ENCODE results near the gene PEX16.
A peak's percentile ranks its signal among the peaks of the same experiment; 100 is the strongest.
"Not testable (repeated sequence)": the region's sequence is repeated elsewhere in the genome, so short reads cannot be mapped to it uniquely, and the experiment has no call there.

PEX16 gene

GRCh38 chr11:45900916-45901617 is 16.6 kb downstream of the PEX16 start:
- Mint-ChIP-seq H3K36me3 (ENCODE audit: low read depth) (no peaks in the 10 kb centered on the region), H3K4me1 (ENCODE audit: low read depth) (no peaks in the 10 kb centered on the region), H3K4me3 (no peak overlapping the region), H3K9me3 (no peaks in the 10 kb centered on the region), H3K27me3 (peaks cover 10% of the 10 kb centered on the region), H3K27ac (no peak overlapping the region)

- not testable (repeated sequence) for H3K4me1 Mint-ChIP-seq (ENCODE audit: low read depth); H3K9me3 Mint-ChIP-seq; H3K36me3 Mint-ChIP-seq (ENCODE audit: low read depth)
- Mint-ChIP-seq H3K27ac (peak overlapping the region; percentile 28), H3K27me3 (peaks cover 10% of the 10 kb centered on the region), H3K4me3 (peak overlapping the region; percentile 43)
Measured at GRCh38 chr11:45900175-45900800, 17.4 kb downstream of the PEX16 start.

GRCh38 chr11:45899448-45900174 is 18.1 kb downstream of the PEX16 start:
- Mint-ChIP-seq H3K27ac (no peak overlapping the region), H3K4me1 (ENCODE audit: low read depth) (no peaks in the 10 kb centered on the region), H3K36me3 (ENCODE audit: low read depth) (no peaks in the 10 kb centered on the region), H3K9me3 (no peaks in the 10 kb centered on the region), H3K27me3 (peaks cover 16% of the 10 kb centered on the region), H3K4me3 (peak overlapping the region; percentile 49)

- H3K4me3 Mint-ChIP-seq: peak overlapping the region; percentile 49
- H3K4me1 Mint-ChIP-seq (ENCODE audit: low read depth): no peaks in the 10 kb centered on the region
- no peak overlapping the region for H3K27ac Mint-ChIP-seq
- no peaks in the 10 kb centered on the region for H3K36me3 Mint-ChIP-seq (ENCODE audit: low read depth)
- no peaks in the 10 kb centered on the region for H3K9me3 Mint-ChIP-seq
- H3K27me3 Mint-ChIP-seq: peaks cover 18% of the 10 kb centered on the region
Measured at GRCh38 chr11:45899086-45899447, 18.6 kb downstream of the PEX16 start.

- H3K27ac Mint-ChIP-seq: no peak overlapping the region
- peaks cover 22% of the 10 kb centered on the region for H3K27me3 Mint-ChIP-seq
- H3K9me3 Mint-ChIP-seq: no peaks in the 10 kb centered on the region
Measured at GRCh38 chr11:45897556-45897955, 20.1 kb downstream of the PEX16 start.

GRCh38 chr11:45896422-45896984 is 21.2 kb downstream of the PEX16 start:
- Mint-ChIP-seq H3K36me3 (ENCODE audit: low read depth) (no peaks in the 10 kb centered on the region), H3K4me1 (ENCODE audit: low read depth) (no peaks in the 10 kb centered on the region), H3K9me3 (no peaks in the 10 kb centered on the region), H3K27ac (no peak overlapping the region), H3K27me3 (peaks cover 22% of the 10 kb centered on the region), H3K4me3 (no peak overlapping the region)

More at GRCh38 chr11:45897556-45897955, 20.1 kb downstream of the PEX16 start:
- Mint-ChIP-seq H3K36me3 (ENCODE audit: low read depth) (no peaks in the 10 kb centered on the region), H3K4me3 (no peak overlapping the region), H3K4me1 (ENCODE audit: low read depth) (no peaks in the 10 kb centered on the region)

GRCh38 chr11:45895553-45896259 is 22.0 kb downstream of the PEX16 start:
- Mint-ChIP-seq H3K27me3 (peaks cover 21% of the 10 kb centered on the region), H3K36me3 (ENCODE audit: low read depth) (no peaks in the 10 kb centered on the region), H3K9me3 (no peaks in the 10 kb centered on the region), H3K4me1 (ENCODE audit: low read depth) (no peaks in the 10 kb centered on the region), H3K4me3 (no peak overlapping the region), H3K27ac (no peak overlapping the region)

- no peaks in the 10 kb centered on the region for H3K4me1 Mint-ChIP-seq (ENCODE audit: low read depth)
- no peaks in the 10 kb centered on the region for H3K9me3 Mint-ChIP-seq
- no peaks in the 10 kb centered on the region for H3K36me3 Mint-ChIP-seq (ENCODE audit: low read depth)
- H3K27me3 Mint-ChIP-seq: peaks cover 17% of the 10 kb centered on the region
- no peak overlapping the region for H3K27ac Mint-ChIP-seq
- H3K4me3 Mint-ChIP-seq: no peak overlapping the region
Measured at GRCh38 chr11:45894555-45895247, 23.0 kb downstream of the PEX16 start.

GRCh38 chr11:45892856-45893255 is 24.8 kb downstream of the PEX16 start:
- Mint-ChIP-seq H3K4me1 (ENCODE audit: low read depth) (no peaks in the 10 kb centered on the region), H3K9me3 (no peaks in the 10 kb centered on the region), H3K4me3 (no peak overlapping the region), H3K27ac (no peak overlapping the region), H3K27me3 (peaks cover 13% of the 10 kb centered on the region), H3K36me3 (ENCODE audit: low read depth) (no peaks in the 10 kb centered on the region)

- no peak overlapping the region for H3K4me3 Mint-ChIP-seq
- H3K9me3 Mint-ChIP-seq: no peaks in the 10 kb centered on the region
- H3K36me3 Mint-ChIP-seq (ENCODE audit: low read depth): no peaks in the 10 kb centered on the region
- H3K27ac Mint-ChIP-seq: no peak overlapping the region
- no peaks in the 10 kb centered on the region for H3K4me1 Mint-ChIP-seq (ENCODE audit: low read depth)
- peaks cover 12% of the 10 kb centered on the region for H3K27me3 Mint-ChIP-seq
Measured at GRCh38 chr11:45890886-45891550, 26.7 kb downstream of the PEX16 start.

- Mint-ChIP-seq H3K4me1 (ENCODE audit: low read depth) (peaks cover 4% of the 10 kb centered on the region), H3K36me3 (ENCODE audit: low read depth) (no peaks in the 10 kb centered on the region), H3K27me3 (peaks cover 9% of the 10 kb centered on the region), H3K4me3 (no peak overlapping the region), H3K27ac (no peak overlapping the region), H3K9me3 (no peaks in the 10 kb centered on the region)
Measured at GRCh38 chr11:45889966-45890365, 27.7 kb downstream of the PEX16 start.

GRCh38 chr11:45889555-45889954 is 28.1 kb downstream of the PEX16 start:
- Mint-ChIP-seq H3K4me1 (ENCODE audit: low read depth) (peaks cover 8% of the 10 kb centered on the region), H3K4me3 (no peak overlapping the region), H3K9me3 (no peaks in the 10 kb centered on the region), H3K36me3 (ENCODE audit: low read depth) (no peaks in the 10 kb centered on the region), H3K27ac (no peak overlapping the region), H3K27me3 (peaks cover 5% of the 10 kb centered on the region)

- Mint-ChIP-seq H3K4me3 (no peak overlapping the region), H3K27me3 (no peaks in the 10 kb centered on the region), H3K27ac (no peak overlapping the region), H3K9me3 (no peaks in the 10 kb centered on the region), H3K36me3 (ENCODE audit: low read depth) (no peaks in the 10 kb centered on the region), H3K4me1 (ENCODE audit: low read depth) (peaks cover 10% of the 10 kb centered on the region)
Measured at GRCh38 chr11:45887587-45887986, 30.1 kb downstream of the PEX16 start.
